SHP77 (cell line): Measurements from ENCODE around the gene METTL16.
"Not testable (repeated sequence)": the region's sequence is repeated elsewhere in the genome, so short reads cannot be mapped to it uniquely, and the experiment has no call there.

Experiments
- DNase-seq, 2 experiments: peaks; one replicate each; lab custom pipeline; 2025; lab: John Stamatoyannopoulos, UW

The METTL16 gene

GRCh38 chr17:2502871-2503580, 8.7 kb downstream of the METTL16 start:
- no peak for DNase-seq

DNA sequence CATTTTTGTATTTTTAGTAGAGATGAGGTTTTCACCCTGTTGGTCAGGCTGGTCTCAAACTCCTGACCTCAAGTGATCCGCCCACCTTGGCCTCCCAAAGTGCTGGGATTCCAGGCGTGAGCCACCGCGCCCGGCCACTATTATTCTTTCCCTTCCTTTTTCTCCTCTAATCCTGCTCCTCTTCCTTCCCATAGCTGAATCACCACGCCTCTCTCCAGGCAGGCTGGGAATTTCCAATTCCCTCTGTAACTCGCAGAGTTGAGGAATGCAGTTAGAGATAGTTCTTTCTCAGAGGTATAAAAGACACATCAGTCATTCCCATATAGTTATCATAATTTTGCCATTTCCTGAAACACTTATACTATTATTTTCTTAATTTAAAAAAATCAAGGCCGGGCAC, 11.2 kb downstream of the METTL16 start:
- DNase-seq: no peak

DNA sequence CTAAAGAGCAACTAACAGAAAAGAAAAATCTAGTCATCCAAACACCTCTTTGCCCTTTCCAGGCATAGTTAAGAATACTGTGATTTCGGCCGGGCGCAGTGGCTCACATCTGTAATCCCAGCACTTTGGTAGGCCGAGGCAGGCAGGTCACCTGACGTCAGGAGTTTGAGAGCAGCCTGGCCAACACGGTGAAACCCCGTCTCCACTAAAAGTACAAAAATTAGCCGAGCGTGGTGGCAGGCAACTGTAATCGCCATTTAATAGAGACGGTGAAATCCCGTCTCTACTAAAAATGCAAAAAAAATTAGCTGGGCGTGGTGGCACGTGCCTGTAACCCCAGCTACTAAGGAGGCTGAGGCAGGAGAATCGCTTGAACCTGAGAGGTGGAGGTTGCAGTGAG, 22.4 kb downstream of the METTL16 start:
- not testable (repeated sequence) for DNase-seq

DNA sequence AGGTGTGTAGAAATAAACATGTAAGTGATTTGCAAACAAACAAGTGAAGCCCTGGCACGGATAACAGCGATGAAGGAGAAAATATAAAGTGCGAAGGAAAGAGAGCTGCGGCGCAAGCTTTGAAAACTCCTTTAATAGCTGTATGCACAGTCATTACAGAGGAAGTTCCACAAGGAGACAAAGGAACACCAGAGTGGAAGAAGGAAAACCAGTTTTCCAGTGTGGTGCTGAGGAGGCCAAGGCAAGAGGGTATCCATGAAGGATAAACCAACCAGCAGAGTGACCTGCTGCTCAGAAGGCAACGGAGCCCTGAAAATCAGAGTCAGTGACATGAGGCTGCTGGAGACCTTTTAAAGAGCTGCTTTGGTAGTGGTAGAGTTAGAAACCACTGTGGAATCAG, 24.4 kb downstream of the METTL16 start:
- no peak for DNase-seq

DNA sequence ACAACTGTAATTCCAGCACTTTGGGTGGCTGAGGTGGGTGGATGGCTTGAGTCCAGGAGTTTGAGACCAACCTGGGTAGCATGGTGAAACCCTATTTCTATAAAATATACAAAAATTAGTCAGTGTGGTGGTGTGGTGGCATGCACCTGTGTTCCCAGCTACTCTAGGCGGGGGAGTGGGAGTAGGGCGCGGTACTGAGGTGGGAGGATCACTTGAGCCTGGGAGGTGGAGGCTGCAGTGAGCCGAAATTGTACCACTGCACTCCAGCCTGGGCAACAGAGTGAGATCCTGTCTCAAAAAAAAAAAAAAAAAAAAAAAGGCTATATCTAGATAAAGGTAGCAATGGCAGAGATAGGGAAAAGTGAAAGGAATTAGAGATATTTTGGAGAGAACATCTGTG, 25.0 kb downstream of the METTL16 start:
- not testable (repeated sequence) for DNase-seq

- DNase-seq: no peak
Measured at GRCh38 chr17:2485970-2486369, 25.7 kb downstream of the METTL16 start.

GRCh38 chr17:2485543-2485942, 26.1 kb downstream of the METTL16 start:
- no peak for DNase-seq

DNA sequence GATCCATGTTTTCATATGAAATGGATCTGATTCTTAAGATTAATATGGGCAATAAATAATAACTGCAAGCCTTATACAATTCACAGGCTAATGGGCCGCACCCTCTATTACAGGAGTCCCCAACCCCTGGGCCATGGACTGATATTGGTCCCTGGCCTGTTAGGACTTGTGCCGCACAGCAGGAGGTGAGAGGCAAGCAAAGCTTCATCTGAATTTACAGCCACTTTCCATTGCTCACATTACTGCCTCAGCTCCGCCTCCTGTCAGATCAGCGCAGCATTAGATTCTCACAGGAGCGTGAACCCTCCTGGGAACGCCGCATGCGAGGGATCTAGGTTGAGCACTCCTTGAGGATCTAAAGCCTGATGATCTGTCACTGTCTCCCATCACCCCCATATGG, 26.8 kb downstream of the METTL16 start:
- no peak for DNase-seq

- DNase-seq: no peak
Measured at GRCh38 chr17:2483084-2483483, 28.6 kb downstream of the METTL16 start.

GRCh38 chr17:2482218-2482617, 29.5 kb downstream of the METTL16 start:
- no peak for DNase-seq

DNA sequence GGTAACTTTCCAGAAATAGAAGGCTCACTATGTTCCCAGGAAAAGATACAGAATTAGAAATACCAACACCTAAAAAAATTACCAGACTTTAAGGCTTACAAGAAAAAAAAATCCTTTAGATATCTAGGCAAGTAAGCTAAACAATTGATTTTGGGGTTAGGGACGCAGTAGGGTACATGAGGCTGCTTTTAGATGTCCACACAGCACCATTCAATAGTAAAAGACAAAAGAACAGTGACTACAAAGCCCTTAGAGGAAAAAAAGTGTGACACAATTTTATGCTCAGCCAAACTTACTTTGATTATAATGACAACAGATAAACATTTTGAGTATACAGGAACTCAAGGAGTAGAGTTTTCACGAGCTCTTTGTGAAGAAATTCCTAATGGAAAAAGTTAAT, 29.9 kb downstream of the METTL16 start:
- no peak for DNase-seq

GRCh38 chr17:2478458-2478857, 33.2 kb downstream of the METTL16 start:
- no peak for DNase-seq

GRCh38 chr17:2475056-2475455, 36.6 kb downstream of the METTL16 start:
- no peak for DNase-seq

GRCh38 chr17:2474371-2474770, 37.3 kb downstream of the METTL16 start:
- no peak for DNase-seq

GRCh38 chr17:2468270-2468669, 43.4 kb downstream of the METTL16 start:
- DNase-seq: no peak

GRCh38 chr17:2466931-2467330, 44.8 kb downstream of the METTL16 start:
- DNase-seq: no peak

GRCh38 chr17:2462481-2462880, 49.2 kb downstream of the METTL16 start:
- no peak for DNase-seq

GRCh38 chr17:2459917-2460271, 51.8 kb downstream of the METTL16 start:
- DNase-seq: no peak

- no peak for DNase-seq
Measured at GRCh38 chr17:2457913-2458312, 53.8 kb downstream of the METTL16 start.

- no peak for DNase-seq
Measured at GRCh38 chr17:2456475-2456874, 55.2 kb downstream of the METTL16 start.

- DNase-seq: no peak
Measured at GRCh38 chr17:2455956-2456355, 55.7 kb downstream of the METTL16 start.

GRCh38 chr17:2453866-2454265, 57.8 kb downstream of the METTL16 start:
- DNase-seq: no peak

GRCh38 chr17:2453325-2453724, 58.4 kb downstream of the METTL16 start:
- DNase-seq: no peak

GRCh38 chr17:2452216-2452750, 59.4 kb downstream of the METTL16 start:
- no peak for DNase-seq
